ENCODE measurements around the gene SASS6.

Gene SASS6

GRCh38 chr1:100089082-100089481 lies 43.6 kb downstream of the SASS6 start:
- H3K9me3 ChIP-seq = no peaks in the 10 kb centered on the region
- intact Hi-C loops (cut with DNase I; ENCODE audit: low total_unique reads) = no loop called here
- peaks cover 6 to 15% (median 8%) of the 10 kb centered on the region in 3 donors for H3K36me3 ChIP-seq
- DNase-seq = no peak
- TF ChIP-seq CTCF (IDR thresholded peaks at IDR 0.05) = no peak
- H3K27ac ChIP-seq = no peak overlapping the region
- H3K4me1 ChIP-seq = no peaks in the 10 kb centered on the region
- no peaks in the 10 kb centered on the region for H3K27me3 ChIP-seq
- no peak overlapping the region for H3K4me3 ChIP-seq

- Histone ChIP-seq H3K4me1 (no peaks in the 10 kb centered on the region), H3K4me3 (no peak overlapping the region), H3K36me3 (peaks cover 3 to 15% (median 8%) of the 10 kb centered on the region in 3 donors), H3K9me3 (no peaks in the 10 kb centered on the region), H3K27ac (no peak overlapping the region), H3K27me3 (no peaks in the 10 kb centered on the region)
- no peak for DNase-seq
- intact Hi-C loops (cut with DNase I; ENCODE audit: low total_unique reads) = no loop called here
- no peak for TF ChIP-seq CTCF (IDR thresholded peaks at IDR 0.05)
Measured at GRCh38 chr1:100087396-100087795, 45.3 kb downstream of the SASS6 start.

- Histone ChIP-seq H3K9me3 (no peaks in the 10 kb centered on the region), H3K4me3 (no peak overlapping the region), H3K27me3 (no peaks in the 10 kb centered on the region), H3K36me3 (peaks cover 40 to 52% (median 50%) of the 10 kb centered on the region in 3 donors), H3K27ac (no peak overlapping the region), H3K4me1 (peaks cover 0 to 15% (median 2%) of the 10 kb centered on the region in 4 donors)
- no peak for TF ChIP-seq CTCF (IDR thresholded peaks at IDR 0.05)
- no peak for DNase-seq
- intact Hi-C loops (cut with DNase I; ENCODE audit: low total_unique reads) = no loop called here
Measured at GRCh38 chr1:100080331-100080730, 52.4 kb downstream of the SASS6 start.

GRCh38 chr1:100077531-100077930 lies 55.2 kb downstream of the SASS6 start:
- peak overlapping the region in 1 of 2 donors; percentile 16 for H3K27ac ChIP-seq
- no peaks in the 10 kb centered on the region for H3K9me3 ChIP-seq
- DNase-seq = no peak
- no peaks in the 10 kb centered on the region for H3K27me3 ChIP-seq
- peaks cover 48 to 70% (median 58%) of the 10 kb centered on the region in 3 donors for H3K36me3 ChIP-seq
- no peak for TF ChIP-seq CTCF (IDR thresholded peaks at IDR 0.05)
- intact Hi-C loops (cut with DNase I; ENCODE audit: low total_unique reads) = no loop called here
- H3K4me1 ChIP-seq = peaks cover 0 to 23% (median 2%) of the 10 kb centered on the region in 4 donors
- H3K4me3 ChIP-seq = no peak overlapping the region

GRCh38 chr1:100076744-100077143 lies 56.0 kb downstream of the SASS6 start:
- DNase-seq = no peak
- intact Hi-C loops (cut with DNase I; ENCODE audit: low total_unique reads) = no loop called here

More at GRCh38 chr1:100076744-100077143, 56.0 kb downstream of the SASS6 start:
- no peaks in the 10 kb centered on the region for H3K27me3 ChIP-seq
- H3K9me3 ChIP-seq = no peaks in the 10 kb centered on the region
- peaks cover 0 to 22% (median 2%) of the 10 kb centered on the region in 4 donors for H3K4me1 ChIP-seq
- no peak overlapping the region for H3K4me3 ChIP-seq
- no peak for TF ChIP-seq CTCF (IDR thresholded peaks at IDR 0.05)
- H3K27ac ChIP-seq = peak overlapping the region in 1 of 2 donors; percentile 39
- peaks cover 40 to 70% (median 64%) of the 10 kb centered on the region in 3 donors for H3K36me3 ChIP-seq

Measured in tibial artery (tissue), 4 donors.